Transverse colon (tissue), 4 donors: ENCODE measurements around the gene ZFHX3.

Source experiments
- EP300 ChIP-seq: sonication (generic); formaldehyde crosslinking; IDR thresholded peaks from one replicate; pipeline ENCODE4 v1.6.1; 2017; ENCODE audit warnings: antibody characterized with exemption, low read depth
- POLR2A ChIP-seq: fragments of 450-650 bp; IDR thresholded peaks from one replicate; pipeline ENCODE4 v1.6.1; 2016; ENCODE audit warnings: antibody characterized with exemption, mild to moderate bottlenecking, moderate library complexity
- POLR2AphosphoS5 ChIP-seq, 3 donors: sonication (generic); formaldehyde crosslinking; IDR thresholded peaks; one replicate each; pipeline ENCODE4 v1.6.1; 2016; ENCODE audit warnings: antibody characterized with exemption in 3 of 3
- TF ChIP-seq, protein P1 (sequence below), 5 experiments: fragments of 200-600 bp in 3 of 5; fragments of 450-650 bp in 2 of 5; sonication (generic) in 3 of 5; IDR thresholded peaks; 1 replicate in 2 of 5; 2 replicates in 3 of 5; pipeline ENCODE4 v1.5.1; 2016 to 2017; ENCODE audit warnings: antibody characterized with exemption in 5 of 5, inconsistent platforms in 3 of 5, mild to moderate bottlenecking in 2 of 5, moderate library complexity in 1 of 5

DNA sequence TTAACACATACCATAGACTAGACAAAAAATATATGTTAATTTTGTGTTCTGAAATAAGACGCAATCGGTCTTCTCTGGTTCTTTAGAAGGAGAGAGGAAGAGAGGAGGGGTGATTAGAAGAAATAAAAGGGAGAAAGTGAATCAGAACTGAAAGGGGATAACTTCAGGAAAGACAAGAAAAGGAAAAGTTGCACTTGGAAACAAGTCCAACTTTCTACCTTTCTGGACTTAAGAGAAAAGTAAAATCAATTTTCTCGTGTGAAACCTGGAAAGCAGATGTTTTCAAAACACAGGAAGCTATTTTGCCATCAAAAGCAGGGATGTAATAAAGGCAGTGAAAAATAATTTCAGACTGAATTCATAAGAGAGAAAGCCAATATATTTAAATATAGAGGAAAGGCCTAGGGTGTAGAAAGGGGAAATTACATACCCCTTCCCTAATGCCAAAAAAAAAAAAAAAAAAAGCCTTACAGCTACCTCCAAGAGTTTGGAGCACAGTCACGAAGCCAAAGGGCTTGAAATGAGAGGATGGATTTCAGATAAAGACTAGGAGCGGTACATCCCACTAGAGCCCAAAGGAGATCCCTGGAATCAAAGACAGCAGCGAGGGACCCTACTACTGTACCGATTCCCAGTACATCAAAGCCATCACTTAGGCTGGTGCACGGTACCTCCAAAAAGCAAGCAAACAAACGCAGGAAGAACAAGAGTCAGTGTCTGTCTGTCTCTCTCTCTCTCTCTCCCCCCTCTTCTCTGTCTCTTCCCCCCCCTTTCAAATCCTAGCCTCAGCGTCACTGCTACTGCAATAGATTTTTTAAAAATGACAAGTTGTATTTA is 12.1 kb upstream of the ZFHX3 start:
- TF ChIP-seq, protein P1, sequence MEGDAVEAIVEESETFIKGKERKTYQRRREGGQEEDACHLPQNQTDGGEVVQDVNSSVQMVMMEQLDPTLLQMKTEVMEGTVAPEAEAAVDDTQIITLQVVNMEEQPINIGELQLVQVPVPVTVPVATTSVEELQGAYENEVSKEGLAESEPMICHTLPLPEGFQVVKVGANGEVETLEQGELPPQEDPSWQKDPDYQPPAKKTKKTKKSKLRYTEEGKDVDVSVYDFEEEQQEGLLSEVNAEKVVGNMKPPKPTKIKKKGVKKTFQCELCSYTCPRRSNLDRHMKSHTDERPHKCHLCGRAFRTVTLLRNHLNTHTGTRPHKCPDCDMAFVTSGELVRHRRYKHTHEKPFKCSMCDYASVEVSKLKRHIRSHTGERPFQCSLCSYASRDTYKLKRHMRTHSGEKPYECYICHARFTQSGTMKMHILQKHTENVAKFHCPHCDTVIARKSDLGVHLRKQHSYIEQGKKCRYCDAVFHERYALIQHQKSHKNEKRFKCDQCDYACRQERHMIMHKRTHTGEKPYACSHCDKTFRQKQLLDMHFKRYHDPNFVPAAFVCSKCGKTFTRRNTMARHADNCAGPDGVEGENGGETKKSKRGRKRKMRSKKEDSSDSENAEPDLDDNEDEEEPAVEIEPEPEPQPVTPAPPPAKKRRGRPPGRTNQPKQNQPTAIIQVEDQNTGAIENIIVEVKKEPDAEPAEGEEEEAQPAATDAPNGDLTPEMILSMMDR (IDR thresholded peaks at IDR 0.05), result no peak
- TF ChIP-seq POLR2A (no peak), POLR2AphosphoS5 (IDR thresholded peaks at IDR 0.05) (no peak), EP300 (no peak)
